Measurements from ENCODE around the gene SAG. TPM values are rescaled to one million over a fixed set of nuclear protein-coding genes. Genes with fewer than 3 reads are reported as not detected.

Gene SAG
- total and polyA plus RNA-seq, 3 experiments from 2014 or later: not detected

DNA sequence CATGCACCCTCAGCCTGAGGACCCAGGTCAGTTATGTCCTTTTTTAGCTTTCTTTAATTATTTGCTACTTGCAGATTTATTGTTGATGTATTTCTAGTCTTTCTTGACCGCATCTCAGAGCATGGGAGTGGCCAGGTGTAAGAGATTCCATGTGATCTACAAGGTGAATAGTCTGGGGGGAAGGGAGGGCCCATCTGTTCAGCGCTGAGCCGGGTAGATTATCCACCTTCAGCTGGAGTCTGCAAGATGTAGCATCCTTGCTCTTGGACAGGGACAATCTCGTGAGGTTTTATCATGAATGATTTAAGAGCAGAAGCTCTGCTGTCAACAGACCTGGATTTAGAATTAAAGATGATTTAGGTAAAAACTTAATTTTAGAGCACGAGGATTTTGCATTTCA lies 34.7 kb downstream of the SAG start:
- no peak overlapping the region for H3K4me3 Mint-ChIP-seq
- H3K27me3 ChIP-seq (ENCODE audit: insufficient read depth, low read length, poor library complexity, severe bottlenecking): no peaks in the 10 kb centered on the region
- no peak for DNase-seq
- H3K4me1 Mint-ChIP-seq: peaks cover 0 to 7% (median 3%) of the 10 kb centered on the region in 3 donors
- H3K27me3 Mint-ChIP-seq: peaks cover 3 to 5% of the 10 kb centered on the region in 2 donors
- H3K4me1 ChIP-seq (ENCODE audit: insufficient read depth, low read length): no peaks in the 10 kb centered on the region
- ChIA-PET POLR2A (no interaction called here), CTCF (interaction anchor here (0.6 to 2.9 kb wide), 3 partner anchors 11 to 52 kb away, joined by 3 to 9 read pairs (median 9); partner anchors contain the start of gene DGKD)
- no peak overlapping the region for H3K27ac Mint-ChIP-seq
- H3K36me3 ChIP-seq (ENCODE audit: insufficient read depth, low read length): no peaks in the 10 kb centered on the region
- H3K27ac ChIP-seq (ENCODE audit: low read depth, low read length): no peak overlapping the region
- no peaks in the 10 kb centered on the region for H3K9me3 Mint-ChIP-seq
- peaks cover 0 to 3% (median 3%) of the 10 kb centered on the region in 3 donors for H3K36me3 Mint-ChIP-seq
- no peaks in the 10 kb centered on the region for H3K9me3 ChIP-seq (ENCODE audit: low read length)
- no peak overlapping the region for H3K4me3 ChIP-seq (ENCODE audit: low read length)

GRCh38 chr2:233343171-233343705 lies 35.6 kb downstream of the SAG start:
- Histone ChIP-seq H3K4me1 (ENCODE audit: insufficient read depth, low read length) (no peaks in the 10 kb centered on the region), H3K9me3 (ENCODE audit: low read length) (no peaks in the 10 kb centered on the region), H3K36me3 (ENCODE audit: insufficient read depth, low read length) (no peaks in the 10 kb centered on the region), H3K27me3 (ENCODE audit: insufficient read depth, low read length, poor library complexity, severe bottlenecking) (no peaks in the 10 kb centered on the region), H3K27ac (ENCODE audit: low read depth, low read length) (no peak overlapping the region), H3K4me3 (ENCODE audit: low read length) (no peak overlapping the region)
- H3K4me3 Mint-ChIP-seq: no peak overlapping the region
- ChIA-PET POLR2A (no interaction called here), CTCF (interaction anchor here (2.1 to 2.9 kb wide), 2 partner anchors 11 to 12 kb away, joined by 9 read pairs; partner anchors contain the start of gene DGKD)
- H3K27me3 Mint-ChIP-seq: peaks cover 0 to 2% of the 10 kb centered on the region in 2 donors
- no peak overlapping the region for H3K27ac Mint-ChIP-seq
- H3K4me1 Mint-ChIP-seq: peaks cover 0 to 5% (median 4%) of the 10 kb centered on the region in 3 donors
- no peak for DNase-seq
- H3K36me3 Mint-ChIP-seq: peaks cover 0 to 3% (median 3%) of the 10 kb centered on the region in 3 donors
- H3K9me3 Mint-ChIP-seq: no peaks in the 10 kb centered on the region

DNA sequence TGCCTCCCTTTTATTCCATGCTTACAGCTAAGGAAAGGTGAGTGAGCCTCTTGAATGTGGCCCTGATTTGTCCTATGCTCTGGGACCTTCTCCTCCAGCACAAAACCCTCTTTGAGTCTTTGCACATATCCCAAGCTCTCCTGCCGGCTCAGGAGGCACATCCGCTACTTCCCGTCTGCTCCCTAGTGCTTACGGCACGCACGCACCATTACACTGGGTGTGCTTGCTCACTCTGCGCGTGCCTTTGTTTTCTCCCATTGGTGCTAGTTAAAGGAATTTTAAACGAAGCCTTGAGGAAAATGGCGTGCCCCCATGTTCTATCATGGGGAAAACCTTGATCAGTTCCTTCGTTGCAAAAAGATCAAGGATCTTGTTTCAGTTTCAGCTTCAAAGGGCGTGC lies 38.8 kb downstream of the SAG start:
- Mint-ChIP-seq H3K4me3 (peak overlapping the region in 1 of 7 donors; percentile 27), H3K36me3 (peaks cover 0 to 3% (median 3%) of the 10 kb centered on the region in 3 donors), H3K9me3 (no peaks in the 10 kb centered on the region), H3K27me3 (peaks cover 0 to 6% of the 10 kb centered on the region in 2 donors), H3K4me1 (peaks cover 13 to 20% (median 15%) of the 10 kb centered on the region in 3 donors), H3K27ac (peak overlapping the region in 1 of 8 donors; percentile 61)
- CTCF ChIA-PET: interaction anchor here (1.0 to 2.1 kb wide), 4 partner anchors 9 to 78 kb away, joined by 3 to 5 read pairs (median 4); no protein-coding TSS in a partner anchor
- Histone ChIP-seq H3K4me3 (ENCODE audit: low read length) (no peak overlapping the region), H3K4me1 (ENCODE audit: insufficient read depth, low read length) (no peaks in the 10 kb centered on the region), H3K36me3 (ENCODE audit: insufficient read depth, low read length) (no peaks in the 10 kb centered on the region), H3K27ac (ENCODE audit: low read depth, low read length) (no peak overlapping the region), H3K27me3 (ENCODE audit: insufficient read depth, low read length, poor library complexity, severe bottlenecking) (no peaks in the 10 kb centered on the region), H3K9me3 (ENCODE audit: low read length) (no peaks in the 10 kb centered on the region)
- DNase-seq: no peak
- POLR2A ChIA-PET: no interaction called here

DNA sequence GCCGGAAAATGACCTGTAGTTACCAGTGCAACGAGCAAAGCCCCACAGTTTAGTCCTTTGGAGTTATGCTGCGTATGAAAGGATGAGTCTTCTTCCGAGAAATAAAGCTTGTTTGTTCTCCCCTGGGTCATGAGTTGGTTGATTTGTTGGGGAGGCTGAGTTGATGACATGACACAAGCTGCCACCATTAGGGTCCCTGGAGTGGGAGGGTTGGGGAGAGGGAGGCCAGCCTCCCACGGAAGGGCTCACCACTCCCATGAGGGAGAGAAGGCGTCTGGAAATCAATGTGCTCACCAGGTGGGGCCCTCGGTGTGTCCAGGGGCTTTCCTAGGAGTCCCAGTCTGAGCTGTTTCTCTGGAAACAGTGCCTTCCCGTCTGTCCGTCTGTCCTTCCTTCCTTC lies 39.3 kb downstream of the SAG start:
- peaks cover 0 to 6% of the 10 kb centered on the region in 2 donors for H3K27me3 Mint-ChIP-seq

GRCh38 chr2:233349005-233349998 lies 41.7 kb downstream of the SAG start:
- Mint-ChIP-seq H3K36me3 (peaks cover 0 to 3% (median 1%) of the 10 kb centered on the region in 3 donors), H3K4me1 (peaks cover 22 to 33% (median 24%) of the 10 kb centered on the region in 3 donors), H3K27ac (peak overlapping the region in 4 of 8 donors; percentile 17 to 63 (median 44)), H3K9me3 (no peaks in the 10 kb centered on the region), H3K4me3 (peak overlapping the region in 1 of 7 donors; percentile 48), H3K27me3 (peaks cover 0 to 6% of the 10 kb centered on the region in 2 donors)
- H3K4me1 ChIP-seq (ENCODE audit: insufficient read depth, low read length): peaks cover 10% of the 10 kb centered on the region
- H3K4me3 ChIP-seq (ENCODE audit: low read length): no peak overlapping the region
- DNase-seq: no peak
- no peaks in the 10 kb centered on the region for H3K9me3 ChIP-seq (ENCODE audit: low read length)
- H3K27me3 ChIP-seq (ENCODE audit: insufficient read depth, low read length, poor library complexity, severe bottlenecking): no peaks in the 10 kb centered on the region
- POLR2A ChIA-PET: interaction anchor here (0.7 kb wide), 1 partner anchor 18 kb away, joined by 4 read pairs; no protein-coding TSS in a partner anchor
- no peak overlapping the region for H3K27ac ChIP-seq (ENCODE audit: low read depth, low read length)
- CTCF ChIA-PET: interaction anchor here (1.2 kb wide), 2 partner anchors 8 to 12 kb away, joined by 3 to 4 read pairs; no protein-coding TSS in a partner anchor
- no peaks in the 10 kb centered on the region for H3K36me3 ChIP-seq (ENCODE audit: insufficient read depth, low read length)

More for the DNA sequence above, 39.3 kb downstream of the SAG start:
- ChIA-PET POLR2A (interaction anchor here (0.8 kb wide), 1 partner anchor 15 kb away, joined by 3 read pairs; no protein-coding TSS in a partner anchor), CTCF (interaction anchor here (1.0 to 2.1 kb wide), 5 partner anchors 9 to 79 kb away, joined by 3 to 5 read pairs (median 4); no protein-coding TSS in a partner anchor)
- Histone ChIP-seq H3K27ac (ENCODE audit: low read depth, low read length) (no peak overlapping the region), H3K9me3 (ENCODE audit: low read length) (no peaks in the 10 kb centered on the region), H3K4me1 (ENCODE audit: insufficient read depth, low read length) (no peaks in the 10 kb centered on the region), H3K27me3 (ENCODE audit: insufficient read depth, low read length, poor library complexity, severe bottlenecking) (no peaks in the 10 kb centered on the region), H3K4me3 (ENCODE audit: low read length) (no peak overlapping the region), H3K36me3 (ENCODE audit: insufficient read depth, low read length) (no peaks in the 10 kb centered on the region)
- H3K9me3 Mint-ChIP-seq: no peaks in the 10 kb centered on the region
- peaks cover 0 to 3% (median 3%) of the 10 kb centered on the region in 3 donors for H3K36me3 Mint-ChIP-seq
- H3K4me3 Mint-ChIP-seq: no peak overlapping the region
- peak overlapping the region in 1 of 8 donors; percentile 61 for H3K27ac Mint-ChIP-seq
- H3K4me1 Mint-ChIP-seq: peaks cover 13 to 21% (median 15%) of the 10 kb centered on the region in 3 donors
- DNase-seq: no peak

GRCh38 chr2:233350708-233351107 lies 43.1 kb downstream of the SAG start:
- H3K36me3 ChIP-seq (ENCODE audit: insufficient read depth, low read length): no peaks in the 10 kb centered on the region
- POLR2A ChIA-PET: no interaction called here
- no peaks in the 10 kb centered on the region for H3K9me3 ChIP-seq (ENCODE audit: low read length)
- peaks cover 28 to 40% (median 31%) of the 10 kb centered on the region in 3 donors for H3K4me1 Mint-ChIP-seq
- peaks cover 0 to 6% of the 10 kb centered on the region in 2 donors for H3K27me3 Mint-ChIP-seq
- no peak overlapping the region for H3K27ac ChIP-seq (ENCODE audit: low read depth, low read length)
- H3K27ac Mint-ChIP-seq: peak overlapping the region in 4 of 8 donors; percentile 39 to 92 (median 60)
- CTCF ChIA-PET: no interaction called here
- no peaks in the 10 kb centered on the region for H3K9me3 Mint-ChIP-seq
- peaks cover 0 to 10% (median 2%) of the 10 kb centered on the region in 3 donors for H3K36me3 Mint-ChIP-seq
- peaks cover 16% of the 10 kb centered on the region for H3K4me1 ChIP-seq (ENCODE audit: insufficient read depth, low read length)
- H3K4me3 Mint-ChIP-seq: peak overlapping the region in 1 of 7 donors; percentile 46
- no peak for DNase-seq
- no peaks in the 10 kb centered on the region for H3K27me3 ChIP-seq (ENCODE audit: insufficient read depth, low read length, poor library complexity, severe bottlenecking)
- no peak overlapping the region for H3K4me3 ChIP-seq (ENCODE audit: low read length)

GRCh38 chr2:233351423-233351822 lies 43.8 kb downstream of the SAG start:
- peak overlapping the region in 1 of 7 donors; percentile 46 for H3K4me3 Mint-ChIP-seq
- H3K9me3 ChIP-seq (ENCODE audit: low read length): no peaks in the 10 kb centered on the region
- ChIA-PET CTCF (no interaction called here), POLR2A (no interaction called here)
- H3K9me3 Mint-ChIP-seq: no peaks in the 10 kb centered on the region
- peaks cover 0 to 10% (median 7%) of the 10 kb centered on the region in 3 donors for H3K36me3 Mint-ChIP-seq
- no peak overlapping the region for H3K4me3 ChIP-seq (ENCODE audit: low read length)
- H3K4me1 ChIP-seq (ENCODE audit: insufficient read depth, low read length): peaks cover 24% of the 10 kb centered on the region
- H3K27ac Mint-ChIP-seq: no peak overlapping the region
- peaks cover 0 to 6% of the 10 kb centered on the region in 2 donors for H3K27me3 Mint-ChIP-seq
- H3K27me3 ChIP-seq (ENCODE audit: insufficient read depth, low read length, poor library complexity, severe bottlenecking): no peaks in the 10 kb centered on the region
- no peaks in the 10 kb centered on the region for H3K36me3 ChIP-seq (ENCODE audit: insufficient read depth, low read length)
- no peak overlapping the region for H3K27ac ChIP-seq (ENCODE audit: low read depth, low read length)
- DNase-seq: no peak
- H3K4me1 Mint-ChIP-seq: peaks cover 35 to 47% (median 37%) of the 10 kb centered on the region in 3 donors
